AG09319 (cell line): ENCODE data around the gene ARL14.

Source experiments
- DNase-seq: peaks from one replicate; pipeline ENCODE4 v3.0.0-alpha.2; 2010; ENCODE audit warnings: low read depth; ENCODE audit errors: extremely low read depth
- TF ChIP-seq, protein P1 (sequence below): IDR thresholded peaks from 2 replicates; pipeline ENCODE4 v1.5.1; 2011; ENCODE audit warnings: low read depth, mild to moderate bottlenecking, inconsistent platforms, low read length, moderate library complexity

ARL14 gene

DNA sequence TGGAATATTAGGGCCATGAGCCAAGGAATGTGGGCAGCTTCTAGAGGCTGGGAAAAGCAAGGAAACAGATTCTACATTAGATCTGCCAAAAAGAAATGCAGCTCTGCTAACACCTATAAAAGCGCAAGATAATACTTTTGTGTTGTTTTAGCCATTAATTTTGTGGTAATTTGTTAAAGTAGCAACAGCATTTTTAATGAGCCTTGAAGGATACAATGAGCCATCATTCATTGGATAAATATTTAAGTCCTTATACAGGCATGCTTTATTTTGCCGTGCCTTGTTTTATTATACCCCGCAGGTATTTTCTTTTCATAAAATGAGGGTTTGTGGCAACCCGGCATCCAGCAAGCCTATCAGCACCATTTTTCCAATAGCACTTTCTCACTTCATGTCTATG, 15.0 kb downstream of the ARL14 start:
- no peak for DNase-seq
- TF ChIP-seq, protein P1, sequence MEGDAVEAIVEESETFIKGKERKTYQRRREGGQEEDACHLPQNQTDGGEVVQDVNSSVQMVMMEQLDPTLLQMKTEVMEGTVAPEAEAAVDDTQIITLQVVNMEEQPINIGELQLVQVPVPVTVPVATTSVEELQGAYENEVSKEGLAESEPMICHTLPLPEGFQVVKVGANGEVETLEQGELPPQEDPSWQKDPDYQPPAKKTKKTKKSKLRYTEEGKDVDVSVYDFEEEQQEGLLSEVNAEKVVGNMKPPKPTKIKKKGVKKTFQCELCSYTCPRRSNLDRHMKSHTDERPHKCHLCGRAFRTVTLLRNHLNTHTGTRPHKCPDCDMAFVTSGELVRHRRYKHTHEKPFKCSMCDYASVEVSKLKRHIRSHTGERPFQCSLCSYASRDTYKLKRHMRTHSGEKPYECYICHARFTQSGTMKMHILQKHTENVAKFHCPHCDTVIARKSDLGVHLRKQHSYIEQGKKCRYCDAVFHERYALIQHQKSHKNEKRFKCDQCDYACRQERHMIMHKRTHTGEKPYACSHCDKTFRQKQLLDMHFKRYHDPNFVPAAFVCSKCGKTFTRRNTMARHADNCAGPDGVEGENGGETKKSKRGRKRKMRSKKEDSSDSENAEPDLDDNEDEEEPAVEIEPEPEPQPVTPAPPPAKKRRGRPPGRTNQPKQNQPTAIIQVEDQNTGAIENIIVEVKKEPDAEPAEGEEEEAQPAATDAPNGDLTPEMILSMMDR: no peak

DNA sequence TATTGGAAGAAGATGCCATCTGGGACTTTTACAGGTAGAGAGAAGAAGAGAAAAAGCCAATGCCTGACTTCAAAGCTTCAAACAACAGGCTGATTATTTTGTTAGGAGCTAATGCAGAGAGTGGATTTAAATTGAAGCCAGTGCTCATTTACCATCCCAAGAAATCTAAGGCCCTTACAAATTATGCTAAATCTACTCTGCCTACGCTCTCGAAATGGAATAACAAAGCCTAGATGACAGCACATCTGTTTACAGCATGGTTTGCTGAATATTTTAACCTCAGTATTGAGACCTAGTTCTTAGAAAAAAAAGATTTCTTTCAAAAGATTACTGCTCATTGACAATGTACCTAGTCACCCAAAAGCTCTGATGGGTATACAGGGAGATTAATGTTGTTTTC, 16.2 kb downstream of the ARL14 start:
- TF ChIP-seq, protein P1: no peak
- DNase-seq: no peak

DNA sequence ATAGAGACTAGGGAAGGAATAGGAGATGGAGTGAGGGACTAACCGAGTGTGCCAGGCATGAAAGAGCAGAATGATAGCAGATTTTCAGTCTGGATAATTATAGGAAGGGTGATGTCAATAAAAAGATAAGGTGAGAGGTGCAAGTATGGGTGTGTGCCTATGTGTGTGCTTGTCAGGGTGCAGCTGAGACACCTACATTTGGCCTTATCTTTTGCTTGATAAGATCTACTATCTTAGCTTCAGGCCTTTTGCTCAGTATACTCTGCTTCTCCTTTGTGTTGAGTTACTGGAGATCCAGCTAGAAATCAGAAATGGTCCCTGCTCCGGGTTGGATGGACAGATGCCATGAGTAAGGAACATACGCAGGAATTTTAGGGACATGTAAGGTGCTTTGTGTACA, 17.4 kb downstream of the ARL14 start:
- TF ChIP-seq, protein P1: no peak

DNA sequence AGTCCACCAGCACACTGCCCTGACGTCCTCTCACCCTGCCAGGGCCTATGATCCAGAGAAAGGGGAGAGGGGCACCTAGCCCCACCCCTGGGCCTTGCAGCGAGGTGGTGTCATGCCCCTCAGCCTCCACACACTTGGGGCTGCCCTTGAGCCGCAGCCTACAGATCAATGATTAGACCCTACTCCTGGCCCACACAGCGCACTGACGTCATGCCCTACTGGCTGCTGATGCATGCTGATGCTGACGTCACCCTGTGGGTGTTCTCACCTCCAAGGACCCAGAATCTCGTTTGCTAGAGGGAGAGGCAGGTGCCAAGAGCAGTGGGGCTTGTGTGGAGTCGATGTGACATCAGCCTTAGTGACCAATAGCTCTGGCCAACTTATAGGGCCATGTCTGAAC, 18.0 kb downstream of the ARL14 start:
- TF ChIP-seq, protein P1: no peak
- DNase-seq: no peak

More for the DNA sequence above, 17.4 kb downstream of the ARL14 start:
- no peak for DNase-seq

DNA sequence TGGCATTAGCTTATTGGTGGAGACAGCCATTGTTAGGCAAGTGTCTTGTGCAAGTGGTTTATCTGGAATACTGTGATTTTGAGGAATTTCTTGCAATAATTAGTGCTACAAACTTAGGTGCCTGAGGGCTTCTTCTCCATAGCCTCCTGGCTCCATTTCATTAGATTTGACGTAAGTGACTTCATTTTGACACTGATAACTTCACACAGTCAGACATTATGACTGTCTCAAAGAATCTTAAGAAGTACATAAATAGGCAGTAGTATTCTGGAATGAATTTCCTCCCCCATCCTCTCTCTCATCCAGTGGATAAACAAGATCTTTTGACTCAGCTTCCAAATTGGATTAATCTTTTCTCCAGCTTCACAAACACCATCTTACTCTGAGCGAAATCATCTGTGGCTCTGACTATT, 19.0 kb downstream of the ARL14 start:
- peak; percentile 15 for DNase-seq
- TF ChIP-seq, protein P1: no peak

DNA sequence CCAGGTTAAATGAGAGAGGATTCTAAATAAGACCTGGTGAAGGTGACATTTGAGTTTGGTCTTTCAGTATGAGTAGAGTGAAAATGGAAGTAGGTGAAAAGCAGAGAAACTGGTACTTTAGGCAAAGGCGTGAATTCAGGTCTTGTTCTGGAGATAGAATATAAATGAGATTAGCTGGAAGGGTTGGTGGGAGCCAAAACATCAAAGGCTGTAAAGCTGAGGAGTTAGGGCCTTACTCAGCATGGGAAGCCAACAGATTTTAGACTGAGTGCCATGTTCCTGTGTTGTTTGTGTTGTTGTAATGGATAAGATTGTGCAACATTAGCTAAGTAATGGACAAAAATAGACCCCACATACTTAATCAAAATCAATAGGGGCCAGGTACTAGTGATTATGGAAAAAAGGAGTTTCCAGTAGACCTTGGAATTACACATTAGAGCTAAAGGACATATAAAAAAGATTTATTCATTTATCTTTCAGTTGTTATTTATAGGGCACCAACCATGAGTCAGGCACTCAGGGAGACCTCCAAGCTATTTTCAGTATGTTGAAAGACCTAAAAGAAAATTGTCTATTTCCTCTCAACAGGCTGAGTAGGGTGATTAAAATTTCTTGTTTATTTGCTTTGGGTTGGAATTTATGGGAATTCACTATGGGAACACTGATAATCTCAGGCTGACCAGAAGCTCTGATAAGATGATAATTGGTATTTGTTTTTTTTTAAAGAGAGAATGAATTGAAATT, 20.8 kb downstream of the ARL14 start:
- TF ChIP-seq, protein P1: no peak
- peak; percentile 24 for DNase-seq

DNA sequence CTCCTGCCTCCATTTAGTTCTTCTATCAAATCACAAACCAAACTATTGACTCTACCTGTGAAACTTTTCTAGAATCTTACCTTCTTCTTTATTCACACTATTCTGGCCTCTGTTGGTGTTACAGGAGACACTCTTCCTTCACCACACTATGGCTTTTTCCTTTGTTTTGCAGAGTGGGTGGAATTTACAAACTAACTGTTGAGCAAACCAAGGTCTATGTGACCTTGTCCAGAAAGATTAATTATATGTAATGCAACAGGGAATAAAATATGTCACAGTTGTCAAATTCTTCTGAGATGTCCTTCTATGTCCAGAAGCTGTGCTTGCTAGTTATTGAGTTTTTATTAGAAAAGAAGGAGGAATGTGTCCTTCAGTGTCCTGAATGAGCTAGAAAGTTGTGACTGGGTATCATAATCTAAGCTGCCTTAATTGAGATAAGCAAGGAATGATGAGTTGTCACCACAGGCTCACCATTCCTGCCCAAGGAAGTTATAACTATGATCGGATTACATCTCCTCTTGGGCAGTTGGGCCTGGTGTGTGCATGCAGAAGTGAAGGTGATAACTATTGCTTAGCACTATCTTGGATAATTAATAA, 21.7 kb downstream of the ARL14 start:
- no peak for DNase-seq
- TF ChIP-seq, protein P1: no peak
